Heart right ventricle (tissue), 16 donors: ENCODE results near the gene PNPLA6. TPM values are rescaled to one million over a fixed set of nuclear protein-coding genes. Genes with fewer than 3 reads are reported as not detected.

Experiments used
- ATAC-seq, 8 donors: fragments of 200-7000 bp; cut with Tn5 transposase; one replicate each; pipeline ENCODE4 v1.9.1; 2020; ENCODE audit warnings: mild to moderate bottlenecking in 8 of 8, moderate library complexity in 8 of 8, moderate number of reproducible peaks in 1 of 8
- DNase-seq, 2 donors: peaks; one replicate each; pipeline ENCODE4 v3.0.0-alpha.2; 2020
- H3K27ac ChIP-seq, 10 donors: fragments of 200-600 bp; sonication (generic) in 2 of 10; one replicate each; pipeline versions ENCODE4 v1.5.0 to v1.8.0; 2020 to 2022; ENCODE audit warnings: mild to moderate bottlenecking in 3 of 10
- H3K27me3 ChIP-seq, 7 donors: fragments of 200-600 bp; one replicate each; pipeline ENCODE4 v1.8.0; 2021 to 2022; ENCODE audit warnings: mild to moderate bottlenecking in 2 of 7
- H3K36me3 ChIP-seq, 9 donors: fragments of 200-600 bp; sonication (generic) in 1 of 9; one replicate each; pipeline versions ENCODE4 v1.5.0 to v1.8.0; 2020 to 2022; ENCODE audit warnings: mild to moderate bottlenecking in 2 of 9
- H3K4me1 ChIP-seq, 9 donors: fragments of 200-600 bp; sonication (generic) in 1 of 9; one replicate each; pipeline versions ENCODE4 v1.5.0 to v1.8.0; 2020 to 2022; ENCODE audit warnings: mild to moderate bottlenecking in 4 of 9
- H3K4me3 ChIP-seq, 10 donors: fragments of 200-600 bp; sonication (generic) in 2 of 10; one replicate each; pipeline versions ENCODE4 v1.5.0 to v1.8.0; 2020 to 2022; ENCODE audit warnings: mild to moderate bottlenecking in 7 of 10, moderate library complexity in 2 of 10
- H3K9me3 ChIP-seq, 11 donors: fragments of 200-600 bp in 10 of 11; sonication (generic) in 2 of 11; one replicate each; pipeline versions ENCODE4 v1.5.0 to v1.8.0; 2013 to 2022; ENCODE audit warnings: mild to moderate bottlenecking in 2 of 11, control low read depth in 1 of 11, moderate library complexity in 1 of 11
- CTCF ChIP-seq, 9 donors: fragments of 200-600 bp; sonication (generic) in 2 of 9; IDR thresholded peaks; one replicate each; pipeline versions ENCODE4 v1.5.0 to v1.8.0; 2021 to 2022; ENCODE audit warnings: antibody characterized with exemption in 9 of 9, mild to moderate bottlenecking in 5 of 9, moderate library complexity in 1 of 9
- WGBS, 2 donors: extraction: QIAGEN DNeasy Blood & Tissue Kit; methylation state at CpG; one replicate each; pipeline ENCODE4 v1.1.7; 2013; ENCODE audit warnings: inconsistent platforms in 1 of 2; 5-methylcytosine and 5-hydroxymethylcytosine counted together
- intact Hi-C, 10 donors: fragments of 100-400 bp; cut with DNase I; formaldehyde crosslinking; loops; one replicate each; pipeline versions ENCODE4 v1.11.1 to v1.14.2; 2022
- polyA plus RNA-seq, 2 donors: library from polyadenylated mRNA; stranded (reverse); fragments of 200-250 nt; gene quantifications; one replicate each; pipeline ENCODE4 v1.2.3, GENCODE V29; 2013
- total RNA-seq, 10 donors: library from RNA; stranded (reverse); fragmentation: NEBNext Ultra II Directional in 3 of 10; extraction: Animal tissue kit (Norgen Biotek cat#: 25700) in 3 of 10; gene quantifications; one replicate each; pipeline versions ENCODE4 v1.2.1 to v1.2.4, GENCODE V29; 2021 to 2023
- donor health status: Arrhythmogenic right ventricular cardiomyopathy.
- donor health status: ischemic (EF 13 %, LVEDD 7.1; RV severe dilation, severe dysfunction).
- donor health status: healthy with polysubstance abuse.
- donor health status: DM: no; HTN: yes; CAD: no.
- donor health status: DM: no; HTN: no; CAD: no.
- donor health status: ischemic (EF 25% LVEDD 6.9; RV normal size, moderate dysfunction).
- donor health status: ischemic (EF 25% LVEDD 5.7; RV mildly dilated, moderate dysfunction).
- donor health status: healthy.
- donor health status: DM: yes; HTN: yes; CAD: no.
- donor health status: Ischemic cardiomyopathy.
- donor health status: ischemic (EF 35%, LVEDD 5.7; RV mildly dilated, moderate dysfunction).
- donor health status: nonischemic (EF 11% LVEDD 7.7; RV severe dilation, severe dysfunction).
- donor health status: DM: yes; HTN: yes; CAD: no.
- donor health status: PGD.
- donor health status: ischemic (EF 29% LVEDD 5.4; RV normal size, mild dysfunction).
- donor health status: nonischemic (EF 23%, LVEDD 6.1; RV moderate dilation, normal function).

The PNPLA6 gene
- total and polyA plus RNA-seq, 12 donors = 33.9 to 73.8 (median 41.6) TPM

DNA sequence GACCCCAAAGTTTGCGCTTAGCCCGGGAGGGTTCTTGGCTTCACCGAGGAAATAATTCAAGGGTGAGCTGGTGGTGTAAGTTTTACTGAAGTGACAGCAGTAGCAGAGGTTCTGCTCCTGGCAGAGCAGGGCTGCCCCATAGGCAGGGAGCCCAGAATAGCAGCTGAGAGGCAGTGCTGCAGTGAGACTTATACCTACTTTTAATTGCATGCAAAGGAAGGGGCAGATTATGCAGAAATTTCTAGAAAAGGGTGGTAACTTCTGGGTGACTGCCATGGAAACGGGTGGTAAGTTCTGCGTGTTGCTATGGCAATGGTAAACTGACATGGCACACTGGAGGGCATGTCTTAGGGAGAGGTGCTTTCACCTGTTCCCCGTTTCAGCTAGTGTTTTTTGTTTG is 42.6 kb downstream of the PNPLA6 start:
- H3K27ac ChIP-seq = no peak overlapping the region
- H3K4me1 ChIP-seq = no peaks in the 10 kb centered on the region
- 67 to 68% methylated on average over 6 of the region's 6 CpGs for WGBS, 2 donors
- intact Hi-C loops = loop anchor here in 1 of 10 donors (10.0 kb wide), 1 partner anchor 217 kb away; no protein-coding TSS in a partner anchor
- ATAC-seq (no peak), DNase-seq (no peak)
- H3K9me3 ChIP-seq = no peaks in the 10 kb centered on the region
- H3K27me3 ChIP-seq = peaks cover 0 to 21% (median 0%) of the 10 kb centered on the region in 7 donors
- no peaks in the 10 kb centered on the region for H3K36me3 ChIP-seq
- no peak for TF ChIP-seq CTCF (IDR thresholded peaks at IDR 0.05)
- no peak overlapping the region for H3K4me3 ChIP-seq

- H3K27ac ChIP-seq = no peak overlapping the region
- no peaks in the 10 kb centered on the region for H3K9me3 ChIP-seq
- DNase-seq (no peak), ATAC-seq (no peak)
- TF ChIP-seq CTCF (IDR thresholded peaks at IDR 0.05) = no peak
- 33 to 43% methylated on average over 6 of the region's 6 CpGs for WGBS, 2 donors
- intact Hi-C loops = loop anchor here in 1 of 10 donors (10.0 kb wide), 1 partner anchor 216 kb away; no protein-coding TSS in a partner anchor
- H3K36me3 ChIP-seq = no peaks in the 10 kb centered on the region
- H3K4me3 ChIP-seq = no peak overlapping the region
- H3K27me3 ChIP-seq = peaks cover 0 to 24% (median 0%) of the 10 kb centered on the region in 7 donors
- H3K4me1 ChIP-seq = no peaks in the 10 kb centered on the region
Measured at GRCh38 chr19:7579182-7579581, 43.7 kb downstream of the PNPLA6 start.

DNA sequence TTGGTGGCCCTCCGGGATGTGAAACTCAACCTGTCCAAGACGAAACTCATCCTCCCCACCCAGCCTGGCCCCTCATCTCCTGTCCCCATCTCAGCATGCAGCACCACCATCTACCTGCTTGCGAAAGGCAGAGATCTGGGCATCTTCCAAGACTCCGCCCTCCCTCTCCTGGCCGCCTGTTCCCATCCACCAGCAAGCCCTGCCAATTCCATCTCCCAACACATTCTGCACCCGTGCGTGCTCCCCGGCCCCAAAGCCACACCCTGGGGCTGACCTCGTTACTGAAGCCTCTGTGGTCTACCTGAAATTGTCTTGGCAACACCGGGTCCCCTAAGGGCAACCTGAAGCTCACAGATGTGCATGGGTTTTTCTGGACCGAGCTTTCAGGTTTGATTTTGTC is 46.9 kb downstream of the PNPLA6 start:
- H3K27me3 ChIP-seq = peaks cover 0 to 18% (median under 1%) of the 10 kb centered on the region in 7 donors
- H3K4me1 ChIP-seq = no peaks in the 10 kb centered on the region
- ATAC-seq = no peak
- no peak overlapping the region for H3K4me3 ChIP-seq
- TF ChIP-seq CTCF (IDR thresholded peaks at IDR 0.05) = no peak
- 50 to 55% methylated on average over 11 of the region's 11 CpGs for WGBS, 2 donors
- no peaks in the 10 kb centered on the region for H3K9me3 ChIP-seq
- DNase-seq = no peak
- H3K36me3 ChIP-seq = no peaks in the 10 kb centered on the region
- intact Hi-C loops = loop anchor here in 1 of 10 donors (10.0 kb wide), 1 partner anchor 202 kb away; no protein-coding TSS in a partner anchor
- H3K27ac ChIP-seq = no peak overlapping the region

DNA sequence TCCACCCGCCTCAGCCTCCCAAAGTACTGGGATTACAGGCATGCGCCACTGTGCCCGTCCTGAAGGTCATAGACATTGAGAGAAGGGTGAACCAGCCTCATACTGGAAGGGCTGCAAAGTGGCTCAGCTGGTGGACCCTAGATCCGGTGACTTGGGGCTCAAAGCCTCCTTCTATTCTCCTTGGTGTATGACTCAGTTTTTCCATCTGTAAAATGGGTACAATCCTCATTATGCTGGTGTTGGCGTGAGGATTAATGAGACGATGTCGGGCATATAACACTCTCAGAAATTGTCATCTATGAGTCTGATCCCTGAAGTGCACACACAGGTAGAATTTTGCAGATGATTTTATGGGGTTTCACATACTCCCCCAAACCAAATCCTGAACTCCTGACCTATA is 54.3 kb downstream of the PNPLA6 start:
- H3K27me3 ChIP-seq = peaks cover 0 to 63% (median 50%) of the 10 kb centered on the region in 7 donors
- H3K9me3 ChIP-seq = no peaks in the 10 kb centered on the region
- DNase-seq (no peak), ATAC-seq (no peak)
- no peak overlapping the region for H3K27ac ChIP-seq
- no peaks in the 10 kb centered on the region for H3K4me1 ChIP-seq
- no peak overlapping the region for H3K4me3 ChIP-seq
- intact Hi-C loops = loop anchor here in 1 of 10 donors (10.0 kb wide), 1 partner anchor 195 kb away; no protein-coding TSS in a partner anchor
- no peaks in the 10 kb centered on the region for H3K36me3 ChIP-seq
- TF ChIP-seq CTCF (IDR thresholded peaks at IDR 0.05) = no peak
- 88 to 92% methylated on average over 7 of the region's 7 CpGs for WGBS, 2 donors
